CD4-positive, alpha-beta T cell (primary cell): ENCODE data around the gene RHCG. TPM values are rescaled to one million over a fixed set of nuclear protein-coding genes. Genes with fewer than 3 reads are reported as not detected.

Source experiments
- ATAC-seq: fragments of 200-7000 bp; cut with Tn5 transposase; one replicate; pipeline ENCODE4 v1.10.0; 2022; ENCODE audit warnings: mild to moderate bottlenecking; ENCODE audit not compliant: poor library complexity
- CTCF ChIA-PET: fragments of 350-600 bp; sonication (Branson Sonifier 250); formaldehyde crosslinking; loops from one replicate; lab custom pipeline; 2021; ENCODE audit warnings: antibody characterized with exemption, inconsistent platforms; lab: Charles Lee
- POLR2A ChIA-PET: fragments of 350-600 bp; sonication (Branson Sonifier 250); formaldehyde crosslinking; loops from one replicate; lab custom pipeline; 2021; ENCODE audit warnings: antibody characterized with exemption, inconsistent platforms; lab: Charles Lee
- DNase-seq, 14 experiments: peaks; one replicate each; pipeline ENCODE4 v3.0.0-alpha.2; 2013 to 2020; ENCODE audit warnings: mixed read lengths in 2 of 14
- H3K27ac ChIP-seq, 2 donors: one replicate each; pipeline versions ENCODE4 v1.5.1 to v1.7.0; 2013; ENCODE audit warnings: low read length in 2 of 2, low read depth in 1 of 2, mild to moderate bottlenecking in 1 of 2
- H3K27me3 ChIP-seq, 2 experiments: 1 replicate in 1 of 2; 2 replicates in 1 of 2; pipeline versions ENCODE4 v1.6.1 to v1.7.0; 2013; ENCODE audit warnings: low read length in 2 of 2, control low read depth in 1 of 2, mild to moderate bottlenecking in 1 of 2, moderate library complexity in 1 of 2; ENCODE audit not compliant: insufficient read depth in 2 of 2, control insufficient read depth in 1 of 2
- H3K36me3 ChIP-seq: one replicate; pipeline ENCODE4 v1.6.1; 2013; ENCODE audit warnings: low read length, control low read depth; ENCODE audit not compliant: insufficient read depth
- H3K4me1 ChIP-seq: one replicate; pipeline ENCODE4 v1.6.1; 2013; ENCODE audit warnings: low read length, control low read depth; ENCODE audit not compliant: insufficient read depth
- H3K4me3 ChIP-seq: one replicate; pipeline ENCODE4 v1.5.1; 2013; ENCODE audit warnings: mild to moderate bottlenecking, low read length, moderate library complexity
- H3K9me3 ChIP-seq, 2 experiments: 1 replicate in 1 of 2; 2 replicates in 1 of 2; pipeline versions ENCODE4 v1.6.1 to v1.7.0; 2013; ENCODE audit warnings: low read length in 2 of 2, mild to moderate bottlenecking in 2 of 2, control low read depth in 1 of 2, moderate library complexity in 1 of 2; ENCODE audit not compliant: control insufficient read depth in 1 of 2, insufficient read depth in 1 of 2
- H3K27ac Mint-ChIP-seq: one replicate; pipeline ENCODE4 v1.8.0; 2020; ENCODE audit warnings: mixed read lengths
- H3K27me3 Mint-ChIP-seq: one replicate; pipeline ENCODE4 v1.8.0; 2021; ENCODE audit warnings: mixed read lengths
- H3K36me3 Mint-ChIP-seq: one replicate; pipeline ENCODE4 v1.8.0; 2021; ENCODE audit warnings: low read depth, mixed read lengths
- H3K4me1 Mint-ChIP-seq: one replicate; pipeline ENCODE4 v1.8.0; 2021; ENCODE audit warnings: low read depth, mixed read lengths
- H3K4me3 Mint-ChIP-seq: one replicate; pipeline ENCODE4 v1.8.0; 2020; ENCODE audit warnings: mild to moderate bottlenecking, mixed read lengths
- H3K9me3 Mint-ChIP-seq: one replicate; pipeline ENCODE4 v1.8.0; 2020; ENCODE audit warnings: mixed read lengths
- CTCF ChIP-seq: fragments of 200-600 bp; IDR thresholded peaks from one replicate; pipeline ENCODE4 v1.8.0; 2022; ENCODE audit warnings: antibody characterized with exemption, mild to moderate bottlenecking
- intact Hi-C, 2 experiments: fragments of 100-400 bp; cut with DNase I in 1 of 2; cut with micrococcal nuclease in 1 of 2; formaldehyde crosslinking; loops; one replicate each; pipeline versions ENCODE4 v1.15.1 to v1.9.0; 2023 to 2025; cut with DNase I, micrococcal nuclease
- total RNA-seq, 174 experiments: library from RNA in 2 of 174; stranded (reverse) in 2 of 174; gene quantifications; one replicate each; pipeline ENCODE4 v1.2.3 and lab custom pipeline; 2021 to 2026

RHCG gene
- total RNA-seq, 2 experiments from 2014 or later = not detected

- Histone ChIP-seq H3K9me3 (peaks cover 0 to 24% of the 10 kb centered on the region in 2 experiments), H3K27me3 (peaks cover 3 to 14% of the 10 kb centered on the region in 2 experiments), H3K4me1 (no peaks in the 10 kb centered on the region), H3K27ac (no peak overlapping the region), H3K4me3 (no peak overlapping the region), H3K36me3 (no peaks in the 10 kb centered on the region)
- CTCF ChIA-PET = no interaction called here
- H3K4me1 Mint-ChIP-seq = no peaks in the 10 kb centered on the region
- no peaks in the 10 kb centered on the region for H3K36me3 Mint-ChIP-seq
- H3K4me3 Mint-ChIP-seq = no peak overlapping the region
- intact Hi-C loops = no loop called here
- ATAC-seq (no peak), DNase-seq (no peak)
- no peaks in the 10 kb centered on the region for H3K9me3 Mint-ChIP-seq
- H3K27ac Mint-ChIP-seq = no peak overlapping the region
- POLR2A ChIA-PET = no interaction called here
- H3K27me3 Mint-ChIP-seq = peaks cover 51% of the 10 kb centered on the region
- no peak for TF ChIP-seq CTCF
Measured at GRCh38 chr15:89479173-89479572, 17.2 kb downstream of the RHCG start.

- Histone ChIP-seq H3K4me3 (no peak overlapping the region), H3K27me3 (peaks cover 0 to 6% of the 10 kb centered on the region in 2 experiments), H3K27ac (no peak overlapping the region), H3K4me1 (no peaks in the 10 kb centered on the region), H3K36me3 (no peaks in the 10 kb centered on the region), H3K9me3 (peaks cover 0 to 25% of the 10 kb centered on the region in 2 experiments)
- no peaks in the 10 kb centered on the region for H3K36me3 Mint-ChIP-seq
- H3K4me1 Mint-ChIP-seq = no peaks in the 10 kb centered on the region
- intact Hi-C loops = no loop called here
- H3K9me3 Mint-ChIP-seq = no peaks in the 10 kb centered on the region
- H3K4me3 Mint-ChIP-seq = no peak overlapping the region
- ChIA-PET CTCF (no interaction called here), POLR2A (no interaction called here)
- H3K27me3 Mint-ChIP-seq = peaks cover 36% of the 10 kb centered on the region
- DNase-seq (no peak), ATAC-seq (no peak)
- no peak overlapping the region for H3K27ac Mint-ChIP-seq
- no peak for TF ChIP-seq CTCF
Measured at GRCh38 chr15:89477411-89478242, 18.8 kb downstream of the RHCG start.

- intact Hi-C loops = no loop called here
- Mint-ChIP-seq H3K4me3 (no peak overlapping the region), H3K4me1 (no peaks in the 10 kb centered on the region), H3K27me3 (peaks cover 31% of the 10 kb centered on the region), H3K27ac (no peak overlapping the region), H3K9me3 (no peaks in the 10 kb centered on the region), H3K36me3 (no peaks in the 10 kb centered on the region)
- Histone ChIP-seq H3K27ac (no peak overlapping the region), H3K27me3 (peaks cover 11 to 12% of the 10 kb centered on the region in 2 experiments), H3K4me1 (no peaks in the 10 kb centered on the region), H3K36me3 (no peaks in the 10 kb centered on the region), H3K9me3 (peaks cover 0 to 34% of the 10 kb centered on the region in 2 experiments), H3K4me3 (no peak overlapping the region)
- ATAC-seq (no peak), DNase-seq (no peak)
- POLR2A ChIA-PET = no interaction called here
- CTCF ChIA-PET = no interaction called here
- no peak for TF ChIP-seq CTCF
Measured at GRCh38 chr15:89475661-89476060, 20.7 kb downstream of the RHCG start.
